Measurements from ENCODE around the gene CDK2AP2. TPM values are rescaled to one million over a fixed set of nuclear protein-coding genes. Genes with fewer than 3 reads are reported as not detected.

Gene CDK2AP2
- total and polyA plus RNA-seq, 2 donors: 5.9 to 75.8 TPM

- WGBS: 52% methylated on average over 6 of the region's 6 CpGs
- Histone ChIP-seq H3K36me3 (ENCODE audit: insufficient read depth) (no peaks in the 10 kb centered on the region), H3K4me1 (ENCODE audit: insufficient read depth) (no peaks in the 10 kb centered on the region), H3K27ac (ENCODE audit: low read depth) (no peak overlapping the region), H3K4me3 (ENCODE audit: low read depth, low read length) (no peak overlapping the region)
- no peak for DNase-seq (ENCODE audit: extremely low spot score)
Measured at GRCh38 chr11:67538306-67538705, 30.3 kb upstream of the CDK2AP2 start.

- H3K36me3 ChIP-seq (ENCODE audit: insufficient read depth): no peaks in the 10 kb centered on the region
- no peak overlapping the region for H3K27ac ChIP-seq (ENCODE audit: low read depth)
- 88% methylated on average over 1 of the region's 1 CpG for WGBS
- no peak for DNase-seq (ENCODE audit: extremely low spot score)
- no peak overlapping the region for H3K4me3 ChIP-seq (ENCODE audit: low read depth, low read length)
- no peaks in the 10 kb centered on the region for H3K4me1 ChIP-seq (ENCODE audit: insufficient read depth)
Measured at GRCh38 chr11:67535561-67535960, 27.6 kb upstream of the CDK2AP2 start.

- Histone ChIP-seq H3K4me3 (ENCODE audit: low read depth, low read length) (no peak overlapping the region), H3K4me1 (ENCODE audit: insufficient read depth) (no peaks in the 10 kb centered on the region), H3K36me3 (ENCODE audit: insufficient read depth) (no peaks in the 10 kb centered on the region), H3K27ac (ENCODE audit: low read depth) (no peak overlapping the region)
- DNase-seq (ENCODE audit: extremely low spot score): no peak
- WGBS: 31% methylated on average over 4 of the region's 4 CpGs
Measured at GRCh38 chr11:67534070-67534679, 26.2 kb upstream of the CDK2AP2 start.

- Histone ChIP-seq H3K4me3 (ENCODE audit: low read depth, low read length) (no peak overlapping the region), H3K27ac (ENCODE audit: low read depth) (no peak overlapping the region), H3K36me3 (ENCODE audit: insufficient read depth) (no peaks in the 10 kb centered on the region), H3K4me1 (ENCODE audit: insufficient read depth) (no peaks in the 10 kb centered on the region)
- no peak for DNase-seq (ENCODE audit: extremely low spot score)
- WGBS: 63% methylated on average over 2 of the region's 2 CpGs
Measured at GRCh38 chr11:67532889-67533288, 24.9 kb upstream of the CDK2AP2 start.

GRCh38 chr11:67530282-67530592, 22.3 kb upstream of the CDK2AP2 start:
- Histone ChIP-seq H3K27ac (ENCODE audit: low read depth) (no peak overlapping the region), H3K4me3 (ENCODE audit: low read depth, low read length) (no peak overlapping the region), H3K36me3 (ENCODE audit: insufficient read depth) (no peaks in the 10 kb centered on the region), H3K4me1 (ENCODE audit: insufficient read depth) (no peaks in the 10 kb centered on the region)
- 77% methylated on average over 5 of the region's 5 CpGs for whole genome bisulfite sequencing
- no peak for DNase-seq (ENCODE audit: extremely low spot score)

GRCh38 chr11:67528376-67528775, 20.4 kb upstream of the CDK2AP2 start:
- 92% methylated on average over 4 of the region's 4 CpGs for WGBS

GRCh38 chr11:67525275-67525976, 17.5 kb upstream of the CDK2AP2 start:
- WGBS: 71% methylated on average over 5 of the region's 5 CpGs
- Histone ChIP-seq H3K27ac (ENCODE audit: low read depth) (no peak overlapping the region), H3K4me1 (ENCODE audit: insufficient read depth) (no peaks in the 10 kb centered on the region), H3K4me3 (ENCODE audit: low read depth, low read length) (no peak overlapping the region), H3K36me3 (ENCODE audit: insufficient read depth) (no peaks in the 10 kb centered on the region)
- DNase-seq (ENCODE audit: extremely low spot score): no peak

More at GRCh38 chr11:67528376-67528775, 20.4 kb upstream of the CDK2AP2 start:
- DNase-seq (ENCODE audit: extremely low spot score): no peak
- H3K27ac ChIP-seq (ENCODE audit: low read depth): no peak overlapping the region
- H3K4me3 ChIP-seq (ENCODE audit: low read depth, low read length): no peak overlapping the region
- H3K4me1 ChIP-seq (ENCODE audit: insufficient read depth): no peaks in the 10 kb centered on the region
- H3K36me3 ChIP-seq (ENCODE audit: insufficient read depth): no peaks in the 10 kb centered on the region

- 87% methylated on average over 9 of the region's 9 CpGs for WGBS
- Histone ChIP-seq H3K36me3 (ENCODE audit: insufficient read depth) (no peaks in the 10 kb centered on the region), H3K4me1 (ENCODE audit: insufficient read depth) (no peaks in the 10 kb centered on the region), H3K4me3 (ENCODE audit: low read depth, low read length) (no peak overlapping the region), H3K27ac (ENCODE audit: low read depth) (no peak overlapping the region)
- no peak for DNase-seq (ENCODE audit: extremely low spot score)
Measured at GRCh38 chr11:67524480-67524808, 16.5 kb upstream of the CDK2AP2 start.

GRCh38 chr11:67523556-67524479, 15.9 kb upstream of the CDK2AP2 start:
- H3K4me3 ChIP-seq (ENCODE audit: low read depth, low read length): no peak overlapping the region
- no peaks in the 10 kb centered on the region for H3K36me3 ChIP-seq (ENCODE audit: insufficient read depth)
- WGBS: 75% methylated on average over 25 of the region's 25 CpGs
- H3K27ac ChIP-seq (ENCODE audit: low read depth): no peak overlapping the region
- DNase-seq (ENCODE audit: extremely low spot score): no peak
- no peaks in the 10 kb centered on the region for H3K4me1 ChIP-seq (ENCODE audit: insufficient read depth)

GRCh38 chr11:67522844-67523555, 15.0 kb upstream of the CDK2AP2 start, which contains the start of gene CABP2:
TSS of gene CABP2 (minus strand) at chr11:67523446. CDS start at chr11:67523326, 120 bp downstream.
- Histone ChIP-seq H3K4me3 (ENCODE audit: low read depth, low read length) (no peak within 1 kb of the TSS), H3K36me3 (ENCODE audit: insufficient read depth) (no peaks in the 10 kb centered on the region), H3K4me1 (ENCODE audit: insufficient read depth) (no peaks in the 10 kb centered on the region), H3K27ac (ENCODE audit: low read depth) (no peak within 1 kb of the TSS)
- 72% methylated on average over 23 of the region's 23 CpGs for whole genome bisulfite sequencing
- DNase-seq (ENCODE audit: extremely low spot score): no peak

GRCh38 chr11:67522338-67522737, 14.4 kb upstream of the CDK2AP2 start:
- H3K36me3 ChIP-seq (ENCODE audit: insufficient read depth): no peaks in the 10 kb centered on the region
- 91% methylated on average over 15 of the region's 15 CpGs for WGBS
- no peaks in the 10 kb centered on the region for H3K4me1 ChIP-seq (ENCODE audit: insufficient read depth)
- no peak overlapping the region for H3K4me3 ChIP-seq (ENCODE audit: low read depth, low read length)
- DNase-seq (ENCODE audit: extremely low spot score): no peak
- H3K27ac ChIP-seq (ENCODE audit: low read depth): no peak overlapping the region

- WGBS: 74% methylated on average over 10 of the region's 10 CpGs
- no peaks in the 10 kb centered on the region for H3K36me3 ChIP-seq (ENCODE audit: insufficient read depth)
- H3K4me3 ChIP-seq (ENCODE audit: low read depth, low read length): no peak overlapping the region
- H3K27ac ChIP-seq (ENCODE audit: low read depth): no peak overlapping the region
- no peaks in the 10 kb centered on the region for H3K4me1 ChIP-seq (ENCODE audit: insufficient read depth)
- DNase-seq (ENCODE audit: extremely low spot score): no peak
Measured at GRCh38 chr11:67521924-67522323, 14.0 kb upstream of the CDK2AP2 start.

Data from urinary bladder (tissue), 4 donors.